H1 (cell line): Measurements from ENCODE around the gene IFIT5. TPM values are rescaled to one million over a fixed set of nuclear protein-coding genes. Genes with fewer than 3 reads are reported as not detected.

Source experiments
- ATF3 ChIP-seq: IDR thresholded peaks from 2 replicates; pipeline ENCODE4 v1.6.1; 2011; ENCODE audit warnings: low read depth, mild to moderate bottlenecking, low read length; ENCODE audit not compliant: insufficient read depth
- RXRA ChIP-seq: IDR thresholded peaks from 2 replicates; pipeline ENCODE4 v1.6.1; 2011; ENCODE audit warnings: low read depth, mild to moderate bottlenecking, low read length, moderate library complexity; ENCODE audit not compliant: insufficient read depth
- SAP30 ChIP-seq: fragments of 300-600 bp; sonication (generic); IDR thresholded peaks from 2 replicates; pipeline ENCODE4 v1.7.1; 2012; ENCODE audit warnings: low read length, moderate library complexity, mild to moderate bottlenecking, inconsistent platforms; ENCODE audit not compliant: insufficient read depth, insufficient replicate concordance
- SP4 ChIP-seq: IDR thresholded peaks from 2 replicates; pipeline ENCODE4 v1.6.1; 2012; ENCODE audit warnings: low read length, inconsistent platforms
- TAF1 ChIP-seq: IDR thresholded peaks from 2 replicates; pipeline ENCODE4 v1.6.1; 2011; ENCODE audit warnings: mild to moderate bottlenecking, low read depth, low read length
- polyA plus RNA-seq, 7 experiments: library from polyadenylated mRNA; depleted of rRNA in 3 of 7; stranded (reverse) in 5 of 7; unstranded in 2 of 7; fragments of >200 nt in 5 of 7; fragments of 200-250 nt in 2 of 7; gene quantifications; 1 replicate in 5 of 7; 2 replicates in 1 of 7; 4 replicates in 1 of 7; pipeline versions ENCODE4 v1.2.1 to v1.2.3, GENCODE V29; 2011 to 2013; ENCODE audit warnings: missing spikeins in 2 of 7, mixed read lengths in 2 of 7
- total RNA-seq: library from RNA; stranded (reverse); fragmentation: NEBNext Ultra II Directional; extraction: Animal tissue kit (Norgen Biotek cat#: 25700); gene quantifications from 2 replicates; pipeline ENCODE4 v1.2.1, GENCODE V29; 2021

Gene IFIT5
- total and polyA plus RNA-seq, 2 of the 8 experiments (the other 6 are each of a cell fraction or from before 2014, with no cell fraction given) = 0.94 to 2.6 TPM

GRCh38 chr10:89371079-89371478 is 43.3 kb upstream of the IFIT5 start (continued):
- TF ChIP-seq ATF3 (no peak), RXRA (no peak), SP4 (no peak), SAP30 (no peak), TAF1 (no peak)
